Stomach (tissue), 9 donors: Measurements from ENCODE around the gene LGR4. TPM values are rescaled to one million over a fixed set of nuclear protein-coding genes. Genes with fewer than 3 reads are reported as not detected.
A peak's percentile ranks its signal among the peaks of the same experiment; 100 is the strongest.

Experiments
- DNase-seq, 2 donors: peaks; one replicate each; pipeline versions ENCODE4 v3.0.0 to v3.0.0-alpha.2; 2013 to 2019
- H3K27ac ChIP-seq, 5 donors: fragments of 200-600 bp in 4 of 5; sonication (generic) in 4 of 5; one replicate each; pipeline ENCODE4 v1.5.1; 2013 to 2019; ENCODE audit warnings: mild to moderate bottlenecking in 1 of 5, moderate library complexity in 1 of 5
- H3K27me3 ChIP-seq, 3 donors: fragments of 200-600 bp; sonication (generic); one replicate each; pipeline ENCODE4 v1.5.1; 2017 to 2019; ENCODE audit warnings: mixed run types in 1 of 3
- H3K36me3 ChIP-seq, 4 donors: fragments of 200-600 bp; sonication (generic); 1 replicate in 3 of 4; 2 replicates in 1 of 4; pipeline ENCODE4 v1.5.1; 2016 to 2019
- H3K4me1 ChIP-seq, 4 donors: fragments of 200-600 bp; sonication (generic); one replicate each; pipeline ENCODE4 v1.5.1; 2016 to 2019
- H3K4me3 ChIP-seq, 4 donors: fragments of 200-600 bp; sonication (generic) in 3 of 4; one replicate each; pipeline ENCODE4 v1.5.1; 2016 to 2019; ENCODE audit warnings: mild to moderate bottlenecking in 1 of 4
- H3K9me3 ChIP-seq, 4 donors: fragments of 200-600 bp; sonication (generic); one replicate each; pipeline ENCODE4 v1.5.1; 2016 to 2019
- CTCF ChIP-seq, 7 experiments: fragments of 450-650 bp in 4 of 7; fragments of 200-600 bp in 3 of 7; sonication (generic) in 3 of 7; IDR thresholded peaks; one replicate each; pipeline ENCODE4 v1.5.1; 2016 to 2019; ENCODE audit warnings: antibody characterized with exemption in 7 of 7, control low read depth in 2 of 7, mild to moderate bottlenecking in 1 of 7
- EP300 ChIP-seq: sonication (generic); formaldehyde crosslinking; IDR thresholded peaks from one replicate; pipeline ENCODE4 v1.6.1; 2017; ENCODE audit warnings: antibody characterized with exemption
- POLR2A ChIP-seq, 4 donors: fragments of 450-650 bp; IDR thresholded peaks; one replicate each; pipeline ENCODE4 v1.6.1; 2016; ENCODE audit warnings: antibody characterized with exemption in 4 of 4, control low read depth in 2 of 4, mild to moderate bottlenecking in 1 of 4, moderate library complexity in 1 of 4
- POLR2AphosphoS5 ChIP-seq, 3 donors: sonication (generic); formaldehyde crosslinking; IDR thresholded peaks; one replicate each; pipeline ENCODE4 v1.6.1; 2016; ENCODE audit warnings: antibody characterized with exemption in 3 of 3
- WGBS, 5 donors: extraction: QIAGEN DNeasy Blood & Tissue Kit in 3 of 5; methylation state at CpG; one replicate each; pipeline versions ENCODE4 v1.1.5 to v1.1.7; 2013 to 2018; 5-methylcytosine and 5-hydroxymethylcytosine counted together
- intact Hi-C: fragments of 100-400 bp; cut with DNase I; formaldehyde crosslinking; loops from one replicate; pipeline ENCODE4 v1.15.1; 2023; ENCODE audit warnings: low total_unique reads
- polyA plus RNA-seq, 3 donors: library from polyadenylated mRNA; stranded (reverse); fragments of 200-250 nt; gene quantifications; one replicate each; pipeline ENCODE4 v1.2.3, GENCODE V29; 2013
- total RNA-seq, 5 donors: library from RNA; depleted of rRNA; stranded (reverse); fragments of >200 nt; gene quantifications; one replicate each; pipeline versions ENCODE4 v1.1.0 to v1.2.3, GENCODE V29; 2014 to 2016
- donor health status: healthy with polysubstance abuse.
- donor health status: Bipolar disorder and iron deficiency.
- donor health status: healthy.

LGR4 gene
- total and polyA plus RNA-seq, 8 donors: 5.6 to 236 (median 31.3) TPM

- DNase-seq: no peak
- Histone ChIP-seq H3K4me1 (peaks cover 0 to 66% (median 36%) of the 10 kb centered on the region in 4 donors), H3K9me3 (no peaks in the 10 kb centered on the region), H3K27ac (no peak overlapping the region), H3K4me3 (no peak overlapping the region), H3K36me3 (no peaks in the 10 kb centered on the region), H3K27me3 (no peaks in the 10 kb centered on the region)
- 88 to 96% (median 92%) methylated on average over 2 of the region's 2 CpGs for WGBS, 5 donors
- TF ChIP-seq POLR2A (IDR thresholded peaks at IDR 0.05): no peak
- TF ChIP-seq EP300: no peak
- no peak for TF ChIP-seq POLR2AphosphoS5 (IDR thresholded peaks at IDR 0.05)
- intact Hi-C loops: no loop called here
These were observed 46.8 kb downstream of the LGR4 start for GRCh38 chr11:27425814-27426213.

GRCh38 chr11:27423125-27423524, 49.5 kb downstream of the LGR4 start:
- no peaks in the 10 kb centered on the region for H3K9me3 ChIP-seq
- peak overlapping the region in 3 of 5 donors; percentile 43 to 69 (median 57) for H3K27ac ChIP-seq
- no peaks in the 10 kb centered on the region for H3K36me3 ChIP-seq
- no peak overlapping the region for H3K4me3 ChIP-seq
- intact Hi-C loops: no loop called here
- H3K27me3 ChIP-seq: no peaks in the 10 kb centered on the region
- DNase-seq: peak; percentile 31 to 48
- peaks cover 0 to 53% (median 27%) of the 10 kb centered on the region in 4 donors for H3K4me1 ChIP-seq
- 73 to 86% (median 80%) methylated on average over 4 of the region's 4 CpGs for WGBS, 5 donors
- TF ChIP-seq POLR2AphosphoS5 (IDR thresholded peaks at IDR 0.05) (peak in 2 of 3 donors; percentile 59 to 66), CTCF (IDR thresholded peaks at IDR 0.05) (no peak), POLR2A (IDR thresholded peaks at IDR 0.05) (no peak), EP300 (no peak)

GRCh38 chr11:27421819-27422494, 50.6 kb downstream of the LGR4 start:
- H3K27me3 ChIP-seq: no peaks in the 10 kb centered on the region
- H3K27ac ChIP-seq: peak overlapping the region in 3 of 5 donors; percentile 43 to 69 (median 57)
- intact Hi-C loops: no loop called here
- TF ChIP-seq POLR2AphosphoS5 (IDR thresholded peaks at IDR 0.05): no peak
- no peak for TF ChIP-seq CTCF (IDR thresholded peaks at IDR 0.05)
- TF ChIP-seq POLR2A (IDR thresholded peaks at IDR 0.05): no peak
- no peak for TF ChIP-seq EP300
- no peak overlapping the region for H3K4me3 ChIP-seq
- H3K36me3 ChIP-seq: no peaks in the 10 kb centered on the region
- no peaks in the 10 kb centered on the region for H3K9me3 ChIP-seq
- 68 to 73% (median 71%) methylated on average over 9 of the region's 9 CpGs for WGBS, 5 donors
- DNase-seq: no peak
- peaks cover 0 to 52% (median 26%) of the 10 kb centered on the region in 4 donors for H3K4me1 ChIP-seq

- peak overlapping the region in 3 of 5 donors; percentile 36 to 69 (median 57) for H3K27ac ChIP-seq
These were observed 51.6 kb downstream of the LGR4 start for GRCh38 chr11:27420722-27421572.

More at GRCh38 chr11:27420722-27421572, 51.6 kb downstream of the LGR4 start:
- Histone ChIP-seq H3K4me1 (peaks cover 0 to 56% (median 26%) of the 10 kb centered on the region in 4 donors), H3K36me3 (no peaks in the 10 kb centered on the region), H3K4me3 (no peak overlapping the region), H3K9me3 (no peaks in the 10 kb centered on the region), H3K27me3 (no peaks in the 10 kb centered on the region)
- TF ChIP-seq CTCF (IDR thresholded peaks at IDR 0.05): no peak
- no peak for TF ChIP-seq POLR2A (IDR thresholded peaks at IDR 0.05)
- no peak for TF ChIP-seq EP300
- no peak for TF ChIP-seq POLR2AphosphoS5 (IDR thresholded peaks at IDR 0.05)
- WGBS, 5 donors: 64 to 79% (median 71%) methylated on average over 4 of the region's 4 CpGs
- intact Hi-C loops: no loop called here
- no peak for DNase-seq
